BE2C (cell line): ENCODE results near the gene AUTS2.

Experiments
- DNase-seq: peaks from one replicate; pipeline ENCODE4 v3.0.0-alpha.2; 2020
- H3K27me3 ChIP-seq: fragments of 250-450 bp; sonication (Bioruptor Pico); 2 replicates; pipeline ENCODE4 v1.5.1; 2020; ENCODE audit warnings: mild to moderate bottlenecking
- H3K36me3 ChIP-seq: fragments of 250-450 bp; sonication (Bioruptor Pico); 2 replicates; pipeline ENCODE4 v1.5.1; 2020; ENCODE audit warnings: mild to moderate bottlenecking
- H3K4me1 ChIP-seq: fragments of 250-450 bp; sonication (Bioruptor Pico); 2 replicates; pipeline ENCODE4 v1.5.1; 2020
- H3K4me3 ChIP-seq: 2 replicates; pipeline ENCODE4 v1.5.1; 2011; ENCODE audit warnings: low read depth, low read length
- H3K9me3 ChIP-seq: fragments of 250-450 bp; sonication (Bioruptor Pico); 2 replicates; pipeline ENCODE4 v1.5.1; 2020
- CTCF ChIP-seq: IDR thresholded peaks from 2 replicates; pipeline ENCODE4 v1.5.1; 2012; ENCODE audit warnings: mild to moderate bottlenecking, low read depth, low read length

AUTS2 gene

GRCh38 chr7:69602522-69602921 is 4.2 kb downstream of the AUTS2 start:
- no peak for DNase-seq
- Histone ChIP-seq H3K27me3 (no peaks in the 10 kb centered on the region), H3K4me1 (no peaks in the 10 kb centered on the region), H3K36me3 (no peaks in the 10 kb centered on the region), H3K9me3 (no peaks in the 10 kb centered on the region), H3K4me3 (no peak overlapping the region)
- TF ChIP-seq CTCF: no peak

GRCh38 chr7:69603351-69603750 is 5.1 kb downstream of the AUTS2 start:
- H3K9me3 ChIP-seq: no peaks in the 10 kb centered on the region

GRCh38 chr7:69603937-69604494 is 5.7 kb downstream of the AUTS2 start:
- Histone ChIP-seq H3K4me1 (no peaks in the 10 kb centered on the region), H3K36me3 (no peaks in the 10 kb centered on the region), H3K27me3 (no peaks in the 10 kb centered on the region), H3K9me3 (no peaks in the 10 kb centered on the region), H3K4me3 (no peak overlapping the region)
- no peak for TF ChIP-seq CTCF
- no peak for DNase-seq

More at GRCh38 chr7:69603351-69603750, 5.1 kb downstream of the AUTS2 start:
- no peak for DNase-seq
- Histone ChIP-seq H3K36me3 (no peaks in the 10 kb centered on the region), H3K4me3 (no peak overlapping the region), H3K27me3 (no peaks in the 10 kb centered on the region), H3K4me1 (no peaks in the 10 kb centered on the region)
- TF ChIP-seq CTCF: no peak

GRCh38 chr7:69605070-69605469 is 6.8 kb downstream of the AUTS2 start:
- DNase-seq: no peak
- no peak for TF ChIP-seq CTCF
- Histone ChIP-seq H3K27me3 (no peaks in the 10 kb centered on the region), H3K4me3 (no peak overlapping the region), H3K36me3 (no peaks in the 10 kb centered on the region), H3K4me1 (peaks cover 6% of the 10 kb centered on the region), H3K9me3 (no peaks in the 10 kb centered on the region)

GRCh38 chr7:69605546-69605945 is 7.3 kb downstream of the AUTS2 start:
- TF ChIP-seq CTCF: no peak
- no peaks in the 10 kb centered on the region for H3K27me3 ChIP-seq
- peaks cover 11% of the 10 kb centered on the region for H3K4me1 ChIP-seq
- H3K9me3 ChIP-seq: no peaks in the 10 kb centered on the region
- H3K4me3 ChIP-seq: no peak overlapping the region
- no peaks in the 10 kb centered on the region for H3K36me3 ChIP-seq
- DNase-seq: no peak

GRCh38 chr7:69608049-69608448 is 9.8 kb downstream of the AUTS2 start:
- Histone ChIP-seq H3K27me3 (no peaks in the 10 kb centered on the region), H3K4me1 (peaks cover 16% of the 10 kb centered on the region), H3K4me3 (no peak overlapping the region), H3K36me3 (no peaks in the 10 kb centered on the region), H3K9me3 (no peaks in the 10 kb centered on the region)
- DNase-seq: no peak
- no peak for TF ChIP-seq CTCF
